Activated B cell treated with CpG ODN at 0.5 μM for 24 hours (primary cell): ENCODE measurements around the gene KREMEN2. TPM values are rescaled to one million over a fixed set of nuclear protein-coding genes. Genes with fewer than 3 reads are reported as not detected.
"Not testable (repeated sequence)": the region's sequence is repeated elsewhere in the genome, so short reads cannot be mapped to it uniquely, and the experiment has no call there.

Source experiments
- ATAC-seq: fragments of 200-7000 bp; cut with Tn5 transposase; one replicate; pipeline ENCODE4 v1.10.0; 2021; ENCODE audit warnings: low read depth, mild to moderate bottlenecking, moderate library complexity
- CTCF ChIA-PET: fragments of 350-600 bp; sonication (Branson Sonifier 250); formaldehyde crosslinking; loops from one replicate; lab custom pipeline; 2021; ENCODE audit warnings: antibody characterized with exemption; lab: Charles Lee
- POLR2A ChIA-PET: fragments of 350-600 bp; sonication (Branson Sonifier 250); formaldehyde crosslinking; loops from one replicate; lab custom pipeline; 2021; ENCODE audit warnings: antibody characterized with exemption; lab: Charles Lee
- DNase-seq: peaks from one replicate; pipeline ENCODE4 v3.0.0; 2022
- H3K27ac Mint-ChIP-seq: one replicate; pipeline ENCODE4 v1.8.0; 2020; ENCODE audit warnings: mixed read lengths
- H3K27me3 Mint-ChIP-seq: one replicate; pipeline ENCODE4 v1.8.0; 2021; ENCODE audit warnings: mixed read lengths
- H3K36me3 Mint-ChIP-seq: one replicate; pipeline ENCODE4 v1.8.0; 2021; ENCODE audit warnings: low read depth, mixed read lengths
- H3K4me1 Mint-ChIP-seq: one replicate; pipeline ENCODE4 v1.8.0; 2021; ENCODE audit warnings: mixed read lengths
- H3K4me3 Mint-ChIP-seq: one replicate; pipeline ENCODE4 v1.8.0; 2020; ENCODE audit warnings: mild to moderate bottlenecking, mixed read lengths
- H3K9me3 Mint-ChIP-seq: one replicate; pipeline ENCODE4 v1.8.0; 2020; ENCODE audit warnings: mixed read lengths
- CTCF ChIP-seq: fragments of 200-600 bp; IDR thresholded peaks from one replicate; pipeline ENCODE4 v1.8.0; 2022; ENCODE audit warnings: antibody characterized with exemption, mild to moderate bottlenecking
- intact Hi-C: fragments of 100-400 bp; cut with micrococcal nuclease; formaldehyde crosslinking; loops from one replicate; pipeline ENCODE4 v1.15.1; 2024
- total RNA-seq: library from RNA; stranded (reverse); gene quantifications from 2 replicates; pipeline ENCODE4 v1.2.3, GENCODE V29; 2022

Gene KREMEN2
- total RNA-seq, 1 donor from 2014 or later = 1.7 TPM

DNA sequence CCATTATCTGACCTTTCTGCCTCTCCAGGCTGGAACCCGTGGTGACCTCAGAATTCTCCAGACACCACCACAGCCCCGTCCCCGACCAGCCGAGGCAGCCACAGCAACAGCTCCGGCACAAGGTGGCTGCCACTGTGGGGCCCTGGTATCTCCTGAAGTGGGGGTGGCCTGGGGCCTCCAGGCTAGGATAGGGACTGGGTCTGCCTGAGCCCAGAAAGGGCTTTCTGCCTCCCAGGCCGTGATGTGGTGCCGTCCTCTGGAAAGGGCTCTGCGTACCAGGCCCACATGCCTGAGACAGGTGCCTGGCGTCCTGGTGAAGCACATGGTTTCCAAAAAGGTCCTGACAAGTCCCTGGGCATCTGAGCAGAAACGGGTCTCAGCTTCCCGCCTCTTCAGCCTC lies 35.3 kb upstream of the KREMEN2 start:
- Mint-ChIP-seq H3K27me3 (no peaks in the 10 kb centered on the region), H3K9me3 (no peaks in the 10 kb centered on the region), H3K36me3 (peaks cover 7% of the 10 kb centered on the region), H3K4me1 (peaks cover 10% of the 10 kb centered on the region), H3K4me3 (no peak overlapping the region), H3K27ac (no peak overlapping the region)
- ChIA-PET CTCF (no interaction called here), POLR2A (no interaction called here)
- DNase-seq (no peak), ATAC-seq (no peak)
- TF ChIP-seq CTCF = no peak
- intact Hi-C loops = loop anchor here (5.0 kb wide), 1 partner anchor 34 kb away; the partner anchor contains the start of gene KREMEN2

DNA sequence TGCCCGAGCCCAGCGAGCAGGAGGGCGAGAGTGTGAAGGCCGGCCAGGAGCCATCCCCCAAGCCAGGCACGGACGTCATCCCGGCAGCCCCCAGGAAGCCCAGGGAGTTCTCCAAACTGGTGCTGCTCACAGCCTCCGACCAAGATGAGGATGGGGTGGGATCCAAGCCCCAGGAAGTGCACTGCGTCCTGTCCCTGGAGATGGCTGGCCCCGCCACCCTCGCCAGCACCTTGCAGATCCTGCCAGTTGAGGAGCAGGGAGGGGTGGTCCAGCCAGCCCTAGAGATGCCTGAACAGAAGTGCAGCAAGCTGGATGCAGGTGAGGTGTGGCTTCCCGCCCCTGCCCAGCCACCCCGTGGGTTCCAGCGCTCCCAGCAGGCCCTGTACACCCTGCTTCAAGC lies 34.4 kb upstream of the KREMEN2 start:
- Mint-ChIP-seq H3K4me3 (no peak overlapping the region), H3K27ac (no peak overlapping the region), H3K36me3 (peaks cover 16% of the 10 kb centered on the region), H3K27me3 (no peaks in the 10 kb centered on the region), H3K4me1 (peaks cover 10% of the 10 kb centered on the region), H3K9me3 (no peaks in the 10 kb centered on the region)
- ChIA-PET POLR2A (no interaction called here), CTCF (no interaction called here)
- no peak for DNase-seq
- ATAC-seq = no peak
- TF ChIP-seq CTCF = no peak
- intact Hi-C loops = loop anchor here (5.0 kb wide), 1 partner anchor 33 kb away; the partner anchor contains the start of gene KREMEN2

- TF ChIP-seq CTCF = no peak
- CTCF ChIA-PET = no interaction called here
- Mint-ChIP-seq H3K9me3 (no peaks in the 10 kb centered on the region), H3K36me3 (peaks cover 19% of the 10 kb centered on the region), H3K4me3 (no peak overlapping the region), H3K27me3 (no peaks in the 10 kb centered on the region), H3K27ac (no peak overlapping the region), H3K4me1 (peaks cover 10% of the 10 kb centered on the region)
- intact Hi-C loops = no loop called here
- DNase-seq = no peak
- POLR2A ChIA-PET = no interaction called here
- no peak for ATAC-seq
Measured at GRCh38 chr16:2930236-2930635, 33.8 kb upstream of the KREMEN2 start.

GRCh38 chr16:2931231-2931914 lies 32.7 kb upstream of the KREMEN2 start:
- H3K27ac Mint-ChIP-seq, intact Hi-C loops, DNase-seq, ATAC-seq, H3K9me3 Mint-ChIP-seq, H3K4me3 Mint-ChIP-seq, CTCF ChIA-PET, H3K27me3 Mint-ChIP-seq, POLR2A ChIA-PET, H3K4me1 Mint-ChIP-seq: not testable (repeated sequence)
- H3K36me3 Mint-ChIP-seq = peaks cover 28% of the 10 kb centered on the region

DNA sequence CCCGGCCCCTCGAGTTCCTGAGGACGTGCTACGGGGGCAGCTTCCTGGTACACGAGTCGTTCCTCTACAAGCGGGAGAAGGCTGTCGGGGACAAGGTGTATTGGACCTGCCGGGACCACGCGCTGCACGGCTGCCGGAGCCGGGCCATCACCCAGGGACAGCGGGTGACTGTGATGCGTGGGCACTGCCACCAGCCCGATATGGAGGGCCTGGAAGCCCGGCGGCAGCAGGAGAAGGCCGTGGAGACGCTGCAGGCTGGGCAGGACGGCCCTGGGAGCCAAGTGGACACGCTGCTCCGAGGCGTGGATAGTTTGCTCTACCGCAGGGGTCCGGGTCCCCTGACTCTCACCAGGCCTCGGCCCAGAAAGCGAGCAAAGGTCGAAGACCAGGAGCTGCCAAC lies 30.9 kb upstream of the KREMEN2 start:
- CTCF ChIA-PET = no interaction called here
- DNase-seq = no peak

More for the DNA sequence above, 30.9 kb upstream of the KREMEN2 start:
- POLR2A ChIA-PET = no interaction called here
- no peak for ATAC-seq
- intact Hi-C loops = no loop called here
- H3K9me3 Mint-ChIP-seq = no peaks in the 10 kb centered on the region
- TF ChIP-seq CTCF = no peak
- H3K27me3 Mint-ChIP-seq = no peaks in the 10 kb centered on the region
- H3K4me3 Mint-ChIP-seq = no peak overlapping the region
- no peaks in the 10 kb centered on the region for H3K4me1 Mint-ChIP-seq
- H3K36me3 Mint-ChIP-seq = peaks cover 30% of the 10 kb centered on the region
- no peak overlapping the region for H3K27ac Mint-ChIP-seq
